ENCODE data around the gene LCN9.

LCN9 gene

GRCh38 chr9:135698767-135699166, 35.7 kb downstream of the LCN9 start:
- DNase-seq (ENCODE audit: low spot score), result no peak

- no peak for DNase-seq (ENCODE audit: low spot score)
These were observed 36.3 kb downstream of the LCN9 start, which contains the start of gene SOHLH1 for GRCh38 chr9:135699440-135699839. TSS of gene SOHLH1 (minus strand) at chr9:135699481. CDS start at chr9:135699467, 14 bp downstream.

- no peak for DNase-seq (ENCODE audit: low spot score)
These were observed 37.4 kb downstream of the LCN9 start for GRCh38 chr9:135700525-135700924.

- no peak for DNase-seq (ENCODE audit: low spot score)
These were observed 38.2 kb downstream of the LCN9 start for GRCh38 chr9:135701067-135701958.

- DNase-seq (ENCODE audit: low spot score), result peak; percentile 76
These were observed 39.0 kb downstream of the LCN9 start, which contains the start of gene KCNT1 for GRCh38 chr9:135701959-135702721. TSS of gene KCNT1 (plus strand) at chr9:135702185. CDS start at chr9:135702259, 74 bp downstream.

GRCh38 chr9:135703726-135704125, 40.6 kb downstream of the LCN9 start:
- DNase-seq (ENCODE audit: low spot score), result no peak

- peak; percentile 79 for DNase-seq (ENCODE audit: low spot score)
These were observed 41.4 kb downstream of the LCN9 start for GRCh38 chr9:135704483-135704882.

- DNase-seq (ENCODE audit: low spot score), result no peak
These were observed 42.3 kb downstream of the LCN9 start for GRCh38 chr9:135705376-135705775.

- no peak for DNase-seq (ENCODE audit: low spot score)
These were observed 43.2 kb downstream of the LCN9 start for GRCh38 chr9:135706288-135706687.

GRCh38 chr9:135707252-135708138, 44.4 kb downstream of the LCN9 start:
- no peak for DNase-seq (ENCODE audit: low spot score)

- DNase-seq (ENCODE audit: low spot score), result no peak
These were observed 45.1 kb downstream of the LCN9 start for GRCh38 chr9:135708164-135708563.

GRCh38 chr9:135711391-135711790, 48.3 kb downstream of the LCN9 start:
- no peak for DNase-seq (ENCODE audit: low spot score)

- DNase-seq (ENCODE audit: low spot score), result no peak
These were observed 48.8 kb downstream of the LCN9 start for GRCh38 chr9:135711881-135712280.

GRCh38 chr9:135712613-135713295, 49.6 kb downstream of the LCN9 start:
- peak; percentile 73 for DNase-seq (ENCODE audit: low spot score)

GRCh38 chr9:135714242-135715055, 51.3 kb downstream of the LCN9 start:
- no peak for DNase-seq (ENCODE audit: low spot score)

GRCh38 chr9:135715056-135715595, 52.0 kb downstream of the LCN9 start:
- no peak for DNase-seq (ENCODE audit: low spot score)

GRCh38 chr9:135716045-135716444, 52.9 kb downstream of the LCN9 start:
- DNase-seq (ENCODE audit: low spot score), result no peak
